Lung (tissue), 12 donors: Measurements from ENCODE around the gene HBQ1. TPM values are rescaled to one million over a fixed set of nuclear protein-coding genes. Genes with fewer than 3 reads are reported as not detected.

Experiments used
- ATAC-seq: fragments of 200-7000 bp; cut with Tn5 transposase; one replicate; pipeline ENCODE4 v1.9.1; 2020; ENCODE audit warnings: moderate number of reproducible peaks; ENCODE audit not compliant: insufficient read depth, low FRiP score
- DNase-seq, 3 donors: peaks; one replicate each; pipeline ENCODE4 v3.0.0-alpha.2; 2013 to 2017
- H3K27ac ChIP-seq, 2 donors: one replicate each; pipeline ENCODE4 v1.5.1; 2013; ENCODE audit warnings: mild to moderate bottlenecking in 2 of 2, moderate library complexity in 2 of 2, control low read depth in 1 of 2, inconsistent platforms in 1 of 2, low read depth in 1 of 2, low read length in 1 of 2
- H3K27me3 ChIP-seq, 3 donors: one replicate each; pipeline ENCODE4 v1.5.1; 2013; ENCODE audit warnings: low read length in 2 of 3; ENCODE audit not compliant: control insufficient read depth in 3 of 3, insufficient read depth in 3 of 3
- H3K36me3 ChIP-seq, 4 donors: one replicate each; pipeline ENCODE4 v1.5.1; 2013; ENCODE audit warnings: low read length in 4 of 4, mild to moderate bottlenecking in 1 of 4, moderate library complexity in 1 of 4; ENCODE audit not compliant: control insufficient read depth in 4 of 4, insufficient read depth in 4 of 4
- H3K4me1 ChIP-seq, 5 donors: one replicate each; pipeline ENCODE4 v1.5.1; 2013; ENCODE audit warnings: low read length in 5 of 5, mild to moderate bottlenecking in 2 of 5, moderate library complexity in 1 of 5; ENCODE audit not compliant: control insufficient read depth in 5 of 5, insufficient read depth in 5 of 5
- H3K4me3 ChIP-seq: one replicate; pipeline ENCODE4 v1.5.1; 2013; ENCODE audit warnings: mild to moderate bottlenecking, control low read depth, moderate library complexity
- H3K9ac ChIP-seq, 2 donors: one replicate each; pipeline ENCODE4 v1.5.1; 2013; ENCODE audit warnings: low read length in 2 of 2, control low read depth in 1 of 2; ENCODE audit not compliant: insufficient read depth in 1 of 2
- H3K9me3 ChIP-seq, 4 donors: one replicate each; pipeline ENCODE4 v1.5.1; 2013; ENCODE audit warnings: low read length in 3 of 4, mild to moderate bottlenecking in 1 of 4, moderate library complexity in 1 of 4; ENCODE audit not compliant: control insufficient read depth in 4 of 4, insufficient read depth in 3 of 4
- CTCF ChIP-seq: IDR thresholded peaks from 2 replicates; pipeline ENCODE4 v1.5.1; 2012; ENCODE audit warnings: mild to moderate bottlenecking; ENCODE audit errors: control extremely low read depth, extremely low read depth
- WGBS, 2 donors: extraction: QIAGEN DNeasy Blood & Tissue Kit; methylation state at CpG; one replicate each; pipeline ENCODE4 v1.1.7; 2013; 5-methylcytosine and 5-hydroxymethylcytosine counted together
- polyA plus RNA-seq, 2 donors: library from polyadenylated mRNA; stranded (reverse); fragments of 200-250 nt; gene quantifications; one replicate each; pipeline ENCODE4 v1.2.1, GENCODE V29; 2013
- total RNA-seq, 2 donors: library from RNA; depleted of rRNA in 1 of 2; stranded (reverse); fragments of >200 nt in 1 of 2; gene quantifications; one replicate each; pipeline ENCODE4 v1.2.1, GENCODE V29; 2014 to 2021
- donor health status: control.
- donor health status: control.
- donor health status: Bipolar disorder and iron deficiency.
- donor health status: healthy.
- donor health status: DM: yes; HTN: yes; CAD: no.

The HBQ1 gene
- total and polyA plus RNA-seq, 4 donors = 0.35 to 2.3 TPM; not detected in 2

DNA sequence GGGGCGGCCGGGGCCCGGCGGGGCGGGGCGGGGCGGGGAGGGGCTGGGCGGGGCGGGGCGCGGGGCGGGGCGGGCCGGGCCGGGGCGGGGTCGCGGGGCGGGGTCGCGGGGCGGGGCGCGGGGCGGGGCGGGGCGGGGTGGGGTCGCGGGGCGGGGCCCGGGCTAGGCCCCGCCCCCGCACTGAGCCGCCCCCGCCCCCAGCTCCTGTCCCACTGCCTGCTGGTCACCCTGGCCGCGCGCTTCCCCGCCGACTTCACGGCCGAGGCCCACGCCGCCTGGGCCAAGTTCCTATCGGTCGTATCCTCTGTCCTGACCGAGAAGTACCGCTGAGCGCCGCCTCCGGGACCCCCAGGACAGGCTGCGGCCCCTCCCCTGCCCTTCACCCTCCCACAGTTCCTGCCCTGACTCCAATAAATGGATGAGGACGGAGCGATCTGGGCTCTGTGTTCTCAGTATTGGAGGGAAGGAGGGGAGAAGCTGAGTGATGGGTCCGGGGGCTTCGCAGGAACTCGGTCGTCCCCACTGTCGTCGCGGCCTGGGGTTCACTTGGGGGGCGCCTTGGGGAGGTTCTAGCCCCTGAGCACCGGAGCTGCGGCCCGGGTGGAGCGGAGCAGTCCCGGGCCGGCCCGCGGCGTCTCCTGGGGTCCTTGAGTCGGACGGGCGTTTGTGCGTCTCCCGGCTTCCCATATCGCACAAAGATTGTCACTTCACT, 15.3 kb upstream of the HBQ1 start:
- no peak for ATAC-seq

DNA sequence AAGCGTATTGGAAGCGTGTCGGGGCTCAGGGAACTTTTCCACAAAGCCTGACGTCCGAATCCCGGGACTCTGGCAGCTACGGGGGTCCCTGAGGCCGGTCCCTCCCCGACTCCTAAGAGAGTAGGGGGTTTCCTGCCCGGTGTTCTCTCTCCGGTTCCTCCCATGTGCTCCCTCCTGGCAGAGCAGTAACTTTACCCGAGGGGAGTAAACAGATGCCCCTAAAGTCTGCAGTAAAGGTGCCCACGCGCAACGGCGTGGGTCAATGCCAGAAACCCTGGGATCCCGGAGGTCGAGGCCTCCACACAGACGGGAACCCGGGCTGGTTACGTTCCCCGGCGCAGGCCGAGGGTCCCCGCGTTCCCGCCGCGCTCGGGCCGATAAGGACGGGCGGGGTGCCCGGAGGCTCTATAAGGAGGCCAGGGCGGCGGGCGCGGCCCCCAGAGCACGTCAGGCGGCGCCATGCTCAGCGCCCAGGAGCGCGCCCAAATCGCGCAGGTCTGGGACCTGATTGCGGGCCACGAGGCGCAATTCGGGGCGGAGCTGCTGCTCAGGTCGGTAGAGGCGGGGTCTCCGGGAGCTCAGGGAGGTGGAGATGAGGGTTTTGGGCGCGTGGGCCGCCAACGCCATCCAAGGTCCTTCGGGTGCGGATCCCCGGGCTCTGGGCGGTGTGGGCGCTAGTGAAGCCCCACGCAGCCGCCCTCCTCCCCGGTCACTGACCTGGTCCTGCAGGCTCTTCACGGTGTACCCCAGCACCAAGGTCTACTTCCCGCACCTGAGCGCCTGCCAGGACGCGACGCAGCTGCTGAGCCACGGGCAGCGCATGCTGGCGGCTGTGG, 14.5 kb upstream of the HBQ1 start, which contains the start of gene HBM:
HBM (plus strand) TSS at position 440 of the 836 bp plus-strand sequence; CDS start at position 460, 20 bp downstream.
- Histone ChIP-seq H3K27ac (no peak within 1 kb of the TSS), H3K4me1 (peaks cover 0 to 12% (median 0%) of the 10 kb centered on the region in 5 donors), H3K4me3 (no peak within 1 kb of the TSS), H3K9me3 (peaks cover 0 to 2% (median 0%) of the 10 kb centered on the region in 4 donors), H3K9ac (no peak within 1 kb of the TSS), H3K36me3 (no peaks in the 10 kb centered on the region), H3K27me3 (peaks cover 5 to 66% (median 42%) of the 10 kb centered on the region in 3 donors)
- TF ChIP-seq CTCF = no peak
- 3 to 4% methylated on average over 71 to 75 of the region's 75 CpGs for WGBS, 2 donors
- DNase-seq (no peak), ATAC-seq (no peak)

More for the DNA sequence above, 15.3 kb upstream of the HBQ1 start:
- H3K36me3 ChIP-seq = no peaks in the 10 kb centered on the region
- no peak for TF ChIP-seq CTCF
- H3K27me3 ChIP-seq = peaks cover 5 to 66% (median 37%) of the 10 kb centered on the region in 3 donors
- 2 to 5% methylated on average over 40 to 50 of the region's 77 CpGs for WGBS, 2 donors
- H3K9me3 ChIP-seq = peaks cover 0 to 2% (median 0%) of the 10 kb centered on the region in 4 donors
- H3K9ac ChIP-seq = no peak overlapping the region
- DNase-seq = no peak
- H3K4me1 ChIP-seq = peaks cover 0 to 12% (median 0%) of the 10 kb centered on the region in 5 donors
- H3K27ac ChIP-seq = no peak overlapping the region
- no peak overlapping the region for H3K4me3 ChIP-seq

DNA sequence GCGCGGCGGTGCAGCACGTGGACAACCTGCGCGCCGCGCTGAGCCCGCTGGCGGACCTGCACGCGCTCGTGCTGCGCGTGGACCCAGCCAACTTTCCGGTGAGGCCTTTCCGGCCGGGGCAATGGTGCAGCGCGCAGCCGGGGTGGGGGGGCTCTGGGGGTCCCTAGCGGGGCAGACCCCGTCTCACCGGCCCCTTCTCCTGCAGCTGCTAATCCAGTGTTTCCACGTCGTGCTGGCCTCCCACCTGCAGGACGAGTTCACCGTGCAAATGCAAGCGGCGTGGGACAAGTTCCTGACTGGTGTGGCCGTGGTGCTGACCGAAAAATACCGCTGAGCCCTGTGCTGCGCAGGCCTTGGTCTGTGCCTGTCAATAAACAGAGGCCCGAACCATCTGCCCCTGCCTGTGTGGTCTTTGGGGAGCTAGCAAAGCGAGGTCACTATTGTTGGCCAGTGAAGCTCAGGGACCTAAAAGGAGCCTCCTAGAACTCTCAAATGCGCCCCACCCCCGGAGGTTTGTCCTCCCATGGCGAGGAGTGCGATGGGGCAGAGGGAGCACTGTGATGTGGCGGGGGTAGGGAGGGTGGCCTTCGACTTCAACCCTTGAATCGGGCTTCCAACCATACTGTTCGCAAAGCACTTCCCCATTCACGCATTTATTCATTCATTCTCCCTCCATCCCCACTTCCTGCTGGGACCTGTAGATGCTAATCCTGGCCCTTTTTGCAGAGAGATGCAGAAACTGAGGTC, 13.7 kb upstream of the HBQ1 start:
- H3K27ac ChIP-seq = no peak overlapping the region
- H3K27me3 ChIP-seq = peaks cover 8 to 67% (median 47%) of the 10 kb centered on the region in 3 donors
- peaks cover 0 to 2% (median 0%) of the 10 kb centered on the region in 4 donors for H3K9me3 ChIP-seq
- no peak overlapping the region for H3K9ac ChIP-seq
- H3K4me3 ChIP-seq = no peak overlapping the region
- H3K4me1 ChIP-seq = peaks cover 0 to 12% (median 0%) of the 10 kb centered on the region in 5 donors
- ATAC-seq = no peak
- H3K36me3 ChIP-seq = no peaks in the 10 kb centered on the region
- 3 to 6% methylated on average over 45 of the region's 45 CpGs for WGBS, 2 donors
- TF ChIP-seq CTCF = no peak
- no peak for DNase-seq
